HepG2 (cell line): Measurements from ENCODE around the gene VSNL1. TPM values are rescaled to one million over a fixed set of nuclear protein-coding genes. Genes with fewer than 3 reads are reported as not detected.
A peak's percentile ranks its signal among the peaks of the same experiment; 100 is the strongest.

ENCODE experiments used
- GABPB1 ChIP-seq: IDR thresholded peaks from 2 replicates; pipeline ENCODE4 v1.6.1; 2016; ENCODE audit warnings: mild to moderate bottlenecking, missing genetic modification reagents, moderate library complexity, missing compliant biosample characterization
- HIVEP1 ChIP-seq: sonication (generic); formaldehyde crosslinking; IDR thresholded peaks from 2 replicates; pipeline ENCODE4 v1.4.0; 2020; ENCODE audit warnings: mild to moderate bottlenecking, missing genetic modification reagents
- IRX3 ChIP-seq: sonication (generic); formaldehyde crosslinking; IDR thresholded peaks from 2 replicates; pipeline ENCODE4 v1.8.1; 2023; ENCODE audit warnings: mild to moderate bottlenecking, low read depth, missing genetic modification reagents, borderline replicate concordance
- MIXL1 ChIP-seq: IDR thresholded peaks from 2 replicates; pipeline ENCODE4 v1.6.1; 2016
- MXD4 ChIP-seq: IDR thresholded peaks from 2 replicates; pipeline ENCODE4 v1.6.1; 2016; ENCODE audit warnings: mild to moderate bottlenecking, missing biosample characterization, missing genetic modification reagents
- NFKBIZ ChIP-seq: IDR thresholded peaks from 2 replicates; pipeline ENCODE4 v1.6.1; 2018; ENCODE audit warnings: missing genetic modification reagents, missing compliant biosample characterization
- NPAS2 ChIP-seq: sonication (generic); formaldehyde crosslinking; IDR thresholded peaks from 2 replicates; pipeline ENCODE4 v1.8.0; 2022; ENCODE audit warnings: mild to moderate bottlenecking, missing genetic modification reagents, borderline replicate concordance
- NRL ChIP-seq: sonication (generic); formaldehyde crosslinking; IDR thresholded peaks from 2 replicates; pipeline ENCODE4 v1.5.0; 2020; ENCODE audit warnings: missing genetic modification reagents, mild to moderate bottlenecking, moderate library complexity, borderline replicate concordance
- PCBP1 ChIP-seq: fragments of 200-400 bp; formaldehyde crosslinking; IDR thresholded peaks from 2 replicates; pipeline ENCODE4 v1.6.1; 2017; ENCODE audit warnings: mild to moderate bottlenecking, low read depth, low read length, borderline replicate concordance
- RBAK ChIP-seq: sonication (generic); formaldehyde crosslinking; IDR thresholded peaks from 2 replicates; pipeline ENCODE4 v1.5.1; 2020; ENCODE audit warnings: mild to moderate bottlenecking, missing genetic modification reagents
- REL ChIP-seq: sonication (generic); formaldehyde crosslinking; conservative IDR thresholded peaks from 2 replicates; pipeline ENCODE4 v1.8.0; 2022; ENCODE audit warnings: mild to moderate bottlenecking, missing genetic modification reagents, moderate library complexity
- STAT5B ChIP-seq: sonication (generic); formaldehyde crosslinking; IDR thresholded peaks from 2 replicates; pipeline ENCODE4 v1.4.0; 2020; ENCODE audit warnings: missing genetic modification reagents
- TOPORS ChIP-seq: sonication (generic); formaldehyde crosslinking; IDR thresholded peaks from 2 replicates; pipeline ENCODE4 v1.8.0; 2023; ENCODE audit warnings: mild to moderate bottlenecking, missing genetic modification reagents
- TRIM24 ChIP-seq: sonication (generic); formaldehyde crosslinking; IDR thresholded peaks from 2 replicates; pipeline ENCODE4 v1.8.0; 2022; ENCODE audit warnings: mild to moderate bottlenecking, missing genetic modification reagents
- TSC22D2 ChIP-seq: sonication (generic); formaldehyde crosslinking; IDR thresholded peaks from 2 replicates; pipeline ENCODE4 v1.5.1; 2020; ENCODE audit warnings: missing genetic modification reagents, mild to moderate bottlenecking, borderline replicate concordance
- ZBTB3 ChIP-seq: sonication (generic); formaldehyde crosslinking; IDR thresholded peaks from 2 replicates; pipeline ENCODE4 v1.4.0; 2020; ENCODE audit warnings: low read depth, mild to moderate bottlenecking, moderate library complexity, missing genetic modification reagents, borderline replicate concordance
- ZFP37 ChIP-seq: sonication (generic); formaldehyde crosslinking; IDR thresholded peaks from 2 replicates; pipeline ENCODE4 v1.4.0; 2020; ENCODE audit warnings: missing genetic modification reagents, borderline replicate concordance
- ZNF274 ChIP-seq: sonication (generic); formaldehyde crosslinking; IDR thresholded peaks from 2 replicates; pipeline ENCODE4 v1.5.1; 2020; ENCODE audit warnings: mild to moderate bottlenecking, missing genetic modification reagents
- ZNF660 ChIP-seq: sonication (generic); formaldehyde crosslinking; IDR thresholded peaks from 2 replicates; pipeline ENCODE4 v1.5.1; 2020; ENCODE audit warnings: mild to moderate bottlenecking, low read depth, missing genetic modification reagents, borderline replicate concordance
- ZNF83 ChIP-seq: sonication (generic); formaldehyde crosslinking; IDR thresholded peaks from 2 replicates; pipeline ENCODE4 v1.4.0; 2020; ENCODE audit warnings: missing genetic modification reagents, mild to moderate bottlenecking, borderline replicate concordance
- polyA plus RNA-seq, 8 experiments: library from polyadenylated mRNA; depleted of rRNA in 3 of 8; stranded (reverse) in 7 of 8; unstranded in 1 of 8; fragments of >200 nt; fragmentation: Illumina TruSeq in 4 of 8; extraction: Trizol in 4 of 8; gene quantifications; 2 replicates each; pipeline versions ENCODE4 v1.2.1 to v1.2.3, GENCODE V29; 2011 to 2016; ENCODE audit warnings: low read depth in 4 of 8, missing spikeins in 1 of 8, mixed read lengths in 1 of 8; ENCODE audit not compliant: insufficient read depth in 1 of 8
- total RNA-seq, 5 experiments: library from RNA; depleted of rRNA; stranded (reverse); fragments of >200 nt; fragmentation: Illumina TruSeq; extraction: Trizol; gene quantifications; 2 replicates each; pipeline ENCODE4 v1.2.3, GENCODE V29; 2016; ENCODE audit warnings: low read depth in 1 of 5
- TF ChIP-seq, protein P1 (sequence below): sonication (generic); formaldehyde crosslinking; IDR thresholded peaks from 2 replicates; pipeline ENCODE4 v1.4.0; 2020; ENCODE audit warnings: missing genetic modification reagents
- TF ChIP-seq, protein P2 (sequence below): IDR thresholded peaks from 2 replicates; pipeline ENCODE4 v1.6.1; 2016; ENCODE audit warnings: missing compliant biosample characterization, missing genetic modification reagents, borderline replicate concordance
- TF ChIP-seq, protein P3 (sequence below): sonication (generic); formaldehyde crosslinking; IDR thresholded peaks from 2 replicates; pipeline ENCODE4 v1.5.1; 2020; ENCODE audit warnings: mild to moderate bottlenecking, missing genetic modification reagents, borderline replicate concordance

The VSNL1 gene
- total and polyA plus RNA-seq, 2 of the 13 experiments (the other 11 are each of a cell fraction or from before 2014, with no cell fraction given) = 63.2 to 95.9 TPM

DNA sequence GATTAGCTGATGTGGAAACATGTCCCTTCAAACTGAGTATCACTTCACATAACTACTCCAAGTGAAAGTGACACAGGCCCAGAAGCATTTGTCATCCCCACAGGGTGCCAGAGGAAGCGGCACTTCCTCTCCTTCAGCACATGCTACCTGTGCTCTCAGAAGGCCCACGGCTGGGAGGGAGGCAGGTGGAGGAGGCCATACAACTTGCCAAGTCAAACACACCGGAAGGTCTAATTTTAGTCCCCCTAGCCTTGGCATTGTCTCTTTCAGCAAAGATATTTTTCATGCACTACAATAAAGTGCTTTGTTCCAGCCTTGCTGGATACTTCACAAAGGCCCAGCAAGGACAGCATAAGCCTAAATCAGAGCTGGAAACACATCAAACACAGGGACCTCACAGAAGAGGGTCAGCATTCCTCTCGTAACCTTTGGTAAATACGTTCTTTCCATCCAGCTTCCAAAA, 38.0 kb downstream of the VSNL1 start (continued):
- TF ChIP-seq ZNF274 (CRISPR knock-in tag) (no peak), NPAS2 (CRISPR knock-in tag) (no peak), TOPORS (no peak), MXD4 (CRISPR knock-in tag) (no peak), REL (no peak), MIXL1 (CRISPR knock-in tag) (no peak), ZFP37 (no peak), TSC22D2 (CRISPR knock-in tag) (no peak), ZBTB3 (CRISPR knock-in tag) (0 out of 2 replicates have a peak, but pooled peaks have one; percentile 39), NRL (CRISPR knock-in tag) (no peak), HIVEP1 (no peak), ZNF83 (CRISPR knock-in tag) (no peak), TRIM24 (CRISPR knock-in tag) (no peak), ZNF660 (CRISPR knock-in tag) (no peak), RBAK (CRISPR knock-in tag) (no peak), PCBP1 (no peak), NFKBIZ (CRISPR knock-in tag) (no peak), STAT5B (0 out of 2 replicates have a peak, but pooled peaks have one; percentile 47), IRX3 (CRISPR knock-in tag) (no peak), GABPB1 (CRISPR knock-in tag) (peak; percentile 44; the same call in 1 of the 2 replicates)
- TF ChIP-seq, protein P1, sequence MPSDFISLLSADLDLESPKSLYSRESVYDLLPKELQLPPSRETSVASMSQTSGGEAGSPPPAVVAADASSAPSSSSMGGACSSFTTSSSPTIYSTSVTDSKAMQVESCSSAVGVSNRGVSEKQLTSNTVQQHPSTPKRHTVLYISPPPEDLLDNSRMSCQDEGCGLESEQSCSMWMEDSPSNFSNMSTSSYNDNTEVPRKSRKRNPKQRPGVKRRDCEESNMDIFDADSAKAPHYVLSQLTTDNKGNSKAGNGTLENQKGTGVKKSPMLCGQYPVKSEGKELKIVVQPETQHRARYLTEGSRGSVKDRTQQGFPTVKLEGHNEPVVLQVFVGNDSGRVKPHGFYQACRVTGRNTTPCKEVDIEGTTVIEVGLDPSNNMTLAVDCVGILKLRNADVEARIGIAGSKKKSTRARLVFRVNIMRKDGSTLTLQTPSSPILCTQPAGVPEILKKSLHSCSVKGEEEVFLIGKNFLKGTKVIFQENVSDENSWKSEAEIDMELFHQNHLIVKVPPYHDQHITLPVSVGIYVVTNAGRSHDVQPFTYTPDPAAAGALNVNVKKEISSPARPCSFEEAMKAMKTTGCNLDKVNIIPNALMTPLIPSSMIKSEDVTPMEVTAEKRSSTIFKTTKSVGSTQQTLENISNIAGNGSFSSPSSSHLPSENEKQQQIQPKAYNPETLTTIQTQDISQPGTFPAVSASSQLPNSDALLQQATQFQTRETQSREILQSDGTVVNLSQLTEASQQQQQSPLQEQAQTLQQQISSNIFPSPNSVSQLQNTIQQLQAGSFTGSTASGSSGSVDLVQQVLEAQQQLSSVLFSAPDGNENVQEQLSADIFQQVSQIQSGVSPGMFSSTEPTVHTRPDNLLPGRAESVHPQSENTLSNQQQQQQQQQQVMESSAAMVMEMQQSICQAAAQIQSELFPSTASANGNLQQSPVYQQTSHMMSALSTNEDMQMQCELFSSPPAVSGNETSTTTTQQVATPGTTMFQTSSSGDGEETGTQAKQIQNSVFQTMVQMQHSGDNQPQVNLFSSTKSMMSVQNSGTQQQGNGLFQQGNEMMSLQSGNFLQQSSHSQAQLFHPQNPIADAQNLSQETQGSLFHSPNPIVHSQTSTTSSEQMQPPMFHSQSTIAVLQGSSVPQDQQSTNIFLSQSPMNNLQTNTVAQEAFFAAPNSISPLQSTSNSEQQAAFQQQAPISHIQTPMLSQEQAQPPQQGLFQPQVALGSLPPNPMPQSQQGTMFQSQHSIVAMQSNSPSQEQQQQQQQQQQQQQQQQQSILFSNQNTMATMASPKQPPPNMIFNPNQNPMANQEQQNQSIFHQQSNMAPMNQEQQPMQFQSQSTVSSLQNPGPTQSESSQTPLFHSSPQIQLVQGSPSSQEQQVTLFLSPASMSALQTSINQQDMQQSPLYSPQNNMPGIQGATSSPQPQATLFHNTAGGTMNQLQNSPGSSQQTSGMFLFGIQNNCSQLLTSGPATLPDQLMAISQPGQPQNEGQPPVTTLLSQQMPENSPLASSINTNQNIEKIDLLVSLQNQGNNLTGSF (CRISPR knock-in tag) = no peak
- TF ChIP-seq, protein P2, sequence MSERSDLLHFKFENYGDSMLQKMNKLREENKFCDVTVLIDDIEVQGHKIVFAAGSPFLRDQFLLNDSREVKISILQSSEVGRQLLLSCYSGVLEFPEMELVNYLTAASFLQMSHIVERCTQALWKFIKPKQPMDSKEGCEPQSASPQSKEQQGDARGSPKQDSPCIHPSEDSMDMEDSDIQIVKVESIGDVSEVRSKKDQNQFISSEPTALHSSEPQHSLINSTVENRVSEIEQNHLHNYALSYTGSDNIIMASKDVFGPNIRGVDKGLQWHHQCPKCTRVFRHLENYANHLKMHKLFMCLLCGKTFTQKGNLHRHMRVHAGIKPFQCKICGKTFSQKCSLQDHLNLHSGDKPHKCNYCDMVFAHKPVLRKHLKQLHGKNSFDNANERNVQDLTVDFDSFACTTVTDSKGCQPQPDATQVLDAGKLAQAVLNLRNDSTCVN (CRISPR knock-in tag) = 0 out of 2 replicates have a peak, but pooled peaks have one; percentile 22
- TF ChIP-seq, protein P3, sequence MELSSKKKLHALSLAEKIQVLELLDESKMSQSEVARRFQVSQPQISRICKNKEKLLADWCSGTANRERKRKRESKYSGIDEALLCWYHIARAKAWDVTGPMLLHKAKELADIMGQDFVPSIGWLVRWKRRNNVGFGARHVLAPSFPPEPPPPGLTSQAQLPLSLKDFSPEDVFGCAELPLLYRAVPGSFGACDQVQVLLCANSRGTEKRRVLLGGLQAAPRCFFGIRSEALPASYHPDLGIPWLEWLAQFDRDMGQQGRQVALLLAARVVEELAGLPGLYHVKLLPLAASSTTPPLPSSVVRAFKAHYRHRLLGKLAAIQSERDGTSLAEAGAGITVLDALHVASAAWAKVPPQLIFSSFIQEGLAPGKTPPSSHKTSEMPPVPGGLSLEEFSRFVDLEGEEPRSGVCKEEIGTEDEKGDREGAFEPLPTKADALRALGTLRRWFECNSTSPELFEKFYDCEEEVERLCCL = no peak
